HG02642 (cell line): ENCODE measurements around the gene DISP1.
A peak's percentile ranks its signal among the peaks of the same experiment; 100 is the strongest.

Source experiments
- ATAC-seq: cut with Tn5 transposase; IDR thresholded peaks from one replicate; pipeline ENCODE4 v1.9.1; 2021; ENCODE audit warnings: mild to moderate bottlenecking; ENCODE audit not compliant: unreplicated experiment, poor library complexity

DISP1 gene, protein sequence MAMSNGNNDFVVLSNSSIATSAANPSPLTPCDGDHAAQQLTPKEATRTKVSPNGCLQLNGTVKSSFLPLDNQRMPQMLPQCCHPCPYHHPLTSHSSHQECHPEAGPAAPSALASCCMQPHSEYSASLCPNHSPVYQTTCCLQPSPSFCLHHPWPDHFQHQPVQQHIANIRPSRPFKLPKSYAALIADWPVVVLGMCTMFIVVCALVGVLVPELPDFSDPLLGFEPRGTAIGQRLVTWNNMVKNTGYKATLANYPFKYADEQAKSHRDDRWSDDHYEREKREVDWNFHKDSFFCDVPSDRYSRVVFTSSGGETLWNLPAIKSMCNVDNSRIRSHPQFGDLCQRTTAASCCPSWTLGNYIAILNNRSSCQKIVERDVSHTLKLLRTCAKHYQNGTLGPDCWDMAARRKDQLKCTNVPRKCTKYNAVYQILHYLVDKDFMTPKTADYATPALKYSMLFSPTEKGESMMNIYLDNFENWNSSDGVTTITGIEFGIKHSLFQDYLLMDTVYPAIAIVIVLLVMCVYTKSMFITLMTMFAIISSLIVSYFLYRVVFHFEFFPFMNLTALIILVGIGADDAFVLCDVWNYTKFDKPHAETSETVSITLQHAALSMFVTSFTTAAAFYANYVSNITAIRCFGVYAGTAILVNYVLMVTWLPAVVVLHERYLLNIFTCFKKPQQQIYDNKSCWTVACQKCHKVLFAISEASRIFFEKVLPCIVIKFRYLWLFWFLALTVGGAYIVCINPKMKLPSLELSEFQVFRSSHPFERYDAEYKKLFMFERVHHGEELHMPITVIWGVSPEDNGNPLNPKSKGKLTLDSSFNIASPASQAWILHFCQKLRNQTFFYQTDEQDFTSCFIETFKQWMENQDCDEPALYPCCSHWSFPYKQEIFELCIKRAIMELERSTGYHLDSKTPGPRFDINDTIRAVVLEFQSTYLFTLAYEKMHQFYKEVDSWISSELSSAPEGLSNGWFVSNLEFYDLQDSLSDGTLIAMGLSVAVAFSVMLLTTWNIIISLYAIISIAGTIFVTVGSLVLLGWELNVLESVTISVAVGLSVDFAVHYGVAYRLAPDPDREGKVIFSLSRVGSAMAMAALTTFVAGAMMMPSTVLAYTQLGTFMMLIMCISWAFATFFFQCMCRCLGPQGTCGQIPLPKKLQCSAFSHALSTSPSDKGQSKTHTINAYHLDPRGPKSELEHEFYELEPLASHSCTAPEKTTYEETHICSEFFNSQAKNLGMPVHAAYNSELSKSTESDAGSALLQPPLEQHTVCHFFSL (N-terminal part only)

DNA sequence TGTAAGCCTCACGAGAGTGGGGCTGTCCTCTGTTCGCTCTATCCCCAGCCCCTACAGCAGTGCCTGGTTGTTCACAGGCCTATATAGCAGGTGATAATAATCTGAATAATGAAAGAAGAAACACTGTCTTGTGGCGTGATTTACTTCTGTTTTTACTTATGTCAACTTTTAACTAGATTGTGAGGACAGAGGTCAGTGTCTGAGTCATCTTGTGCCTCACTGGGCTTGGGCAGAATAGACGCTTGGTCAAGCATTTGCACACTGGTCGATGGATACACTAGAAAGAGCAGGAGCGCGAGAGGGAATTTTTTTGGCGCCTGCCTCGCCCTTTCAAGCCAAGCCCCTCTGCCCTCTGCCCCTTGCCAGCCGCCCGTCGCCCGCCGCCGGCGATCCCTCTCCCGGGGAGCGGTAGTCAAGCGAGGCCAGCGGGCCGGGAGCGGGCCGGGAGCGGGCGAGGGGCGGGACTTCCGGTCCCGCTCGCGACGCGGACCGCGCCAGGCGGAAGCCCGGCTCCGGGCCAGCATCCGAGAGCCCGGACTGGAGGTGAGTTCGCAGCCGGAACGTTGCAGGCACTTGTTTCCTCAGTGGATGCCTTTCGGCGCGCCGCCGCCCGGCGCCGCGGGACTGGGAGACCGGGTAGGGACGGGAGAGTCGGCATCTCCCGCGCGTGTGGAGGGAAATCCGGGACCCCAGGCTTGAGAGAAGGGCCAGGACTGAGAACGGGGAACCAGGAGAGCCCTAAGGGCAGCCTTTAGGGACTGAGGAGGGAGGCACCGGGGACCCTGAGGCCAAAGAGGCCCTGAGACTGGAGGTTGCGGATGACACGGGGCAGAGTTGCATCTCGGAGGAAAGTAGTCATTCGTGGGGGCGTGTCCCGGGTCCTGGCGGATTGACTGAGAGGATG, at the start of gene DISP1:
DISP1 (plus strand) TSS at position 504 of the 904 bp plus-strand sequence. CDS start 127,785 bp downstream, outside the sequence.
- peak; percentile 94 for ATAC-seq

DNA sequence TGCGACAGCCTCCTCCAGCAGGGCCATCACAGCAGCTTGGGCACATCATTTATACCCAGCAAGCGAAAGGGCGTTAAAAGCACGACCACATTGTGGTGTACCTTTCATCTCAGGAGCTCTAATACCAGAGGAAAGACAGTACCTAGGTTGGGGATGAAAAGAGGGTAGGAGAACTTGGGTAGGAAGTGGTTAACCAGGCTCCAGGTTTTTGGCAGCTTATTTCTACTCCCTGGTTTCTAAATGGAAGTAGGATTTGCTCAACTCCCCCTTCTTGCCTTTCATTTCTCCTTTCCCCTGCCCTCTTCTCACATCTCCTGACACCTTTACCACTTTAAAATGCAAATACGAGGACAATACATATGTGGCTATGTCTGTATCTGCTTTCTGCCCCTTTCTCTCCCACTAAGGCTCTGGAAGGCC, 47.7 kb upstream of the DISP1 start:
- no peak for ATAC-seq

- no peak for ATAC-seq
Observed at GRCh38 chr1:222768592-222768991, 46.2 kb upstream of the DISP1 start.

- no peak for ATAC-seq
Observed at GRCh38 chr1:222769181-222769580, 45.7 kb upstream of the DISP1 start.

- no peak for ATAC-seq
Observed at GRCh38 chr1:222769971-222770620, 44.7 kb upstream of the DISP1 start.

- peak; percentile 91 for ATAC-seq
Observed at GRCh38 chr1:222772996-222773379, 41.9 kb upstream of the DISP1 start.

DNA sequence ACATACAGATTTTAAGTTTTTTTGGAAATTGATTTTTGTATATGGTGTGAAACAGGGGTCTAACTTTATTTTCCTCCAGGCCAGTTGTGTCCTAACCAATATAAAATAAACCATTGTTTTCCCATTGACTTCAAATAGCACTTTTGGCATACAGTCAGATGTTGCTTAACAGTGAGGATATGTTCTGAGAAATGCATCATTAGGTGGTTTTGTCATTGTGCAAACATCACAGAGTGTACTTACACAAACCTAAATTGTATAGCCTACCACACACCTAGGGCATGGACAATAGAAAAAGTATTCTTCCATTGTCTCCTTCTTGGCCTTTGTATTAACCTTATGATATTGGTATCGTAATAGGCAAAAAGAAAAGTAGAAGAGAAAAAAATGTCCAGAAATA, 37.4 kb upstream of the DISP1 start:
- ATAC-seq: no peak

DNA sequence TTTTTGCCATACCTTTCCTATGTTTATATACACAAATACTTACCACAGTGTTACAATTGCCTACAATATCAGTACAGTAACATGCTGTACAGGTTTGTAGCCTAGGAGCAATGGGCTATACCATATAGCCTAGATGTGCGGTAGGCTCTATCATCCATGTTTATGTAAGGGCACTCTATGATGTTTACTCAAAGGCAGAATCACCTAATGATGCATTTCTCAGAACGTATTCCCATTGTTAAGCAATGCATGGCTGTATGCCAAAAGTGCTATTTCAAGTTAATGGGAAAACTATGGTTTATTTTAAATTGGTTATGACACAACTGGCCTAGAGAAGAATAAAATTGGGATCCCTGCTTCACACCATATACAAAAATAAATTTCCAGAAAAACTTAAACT, 36.9 kb upstream of the DISP1 start:
- no peak for ATAC-seq

DNA sequence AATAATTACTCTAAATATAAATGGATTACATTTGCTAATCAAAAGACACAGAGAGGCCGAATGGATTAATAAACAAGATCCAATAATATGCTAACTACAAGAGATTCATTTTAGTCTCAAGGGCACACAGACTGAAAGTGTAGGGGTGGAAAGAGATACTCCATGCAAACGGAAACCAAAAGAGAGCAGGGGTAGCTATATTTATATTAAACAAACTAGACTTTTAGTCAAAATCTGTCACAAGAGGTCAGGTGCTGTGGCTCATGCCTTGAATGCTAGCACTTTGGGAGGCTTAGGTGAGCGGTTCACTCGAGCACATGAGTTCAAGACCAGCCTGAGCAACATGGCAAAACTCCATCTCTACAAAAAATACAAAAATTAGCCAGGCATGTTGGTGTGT, 33.6 kb upstream of the DISP1 start:
- peak; percentile 75 for ATAC-seq

DNA sequence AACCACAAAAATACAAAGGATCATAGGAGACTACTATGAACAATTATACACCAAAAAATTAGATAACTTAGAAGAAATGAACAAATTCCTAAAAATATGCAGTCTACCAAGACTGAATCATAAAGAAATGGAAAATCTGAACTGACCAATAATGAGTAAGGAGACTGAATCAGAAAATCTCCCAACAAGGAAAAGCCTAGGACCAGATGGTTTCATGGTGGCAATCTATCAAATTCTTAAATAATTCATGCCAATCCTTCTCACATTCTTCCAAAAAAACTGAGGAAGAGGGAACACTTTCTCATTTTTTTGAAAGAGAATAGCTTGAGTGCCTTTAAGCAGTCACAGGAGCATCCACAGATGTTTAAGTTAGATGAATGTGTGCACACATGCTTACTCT, 31.8 kb upstream of the DISP1 start:
- ATAC-seq: no peak

DNA sequence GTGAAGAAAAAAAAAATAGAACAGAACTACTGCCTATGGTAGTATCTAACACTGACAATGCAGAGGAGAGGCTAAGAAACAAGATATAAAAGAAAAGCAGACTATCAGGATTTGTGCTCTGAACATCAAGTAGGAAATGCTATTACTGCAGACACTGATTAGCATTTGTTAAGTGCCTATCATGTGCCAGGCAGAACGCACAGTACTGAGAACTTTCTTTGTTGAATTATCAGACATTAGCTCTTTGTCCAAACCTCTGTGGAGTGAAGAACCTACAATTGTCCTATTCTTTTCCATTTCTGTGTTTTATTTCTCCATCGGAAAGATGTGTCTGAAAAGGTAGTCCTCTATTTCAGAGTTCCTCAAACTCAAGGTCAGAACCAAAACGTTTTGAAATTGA, 30.5 kb upstream of the DISP1 start:
- ATAC-seq: no peak

DNA sequence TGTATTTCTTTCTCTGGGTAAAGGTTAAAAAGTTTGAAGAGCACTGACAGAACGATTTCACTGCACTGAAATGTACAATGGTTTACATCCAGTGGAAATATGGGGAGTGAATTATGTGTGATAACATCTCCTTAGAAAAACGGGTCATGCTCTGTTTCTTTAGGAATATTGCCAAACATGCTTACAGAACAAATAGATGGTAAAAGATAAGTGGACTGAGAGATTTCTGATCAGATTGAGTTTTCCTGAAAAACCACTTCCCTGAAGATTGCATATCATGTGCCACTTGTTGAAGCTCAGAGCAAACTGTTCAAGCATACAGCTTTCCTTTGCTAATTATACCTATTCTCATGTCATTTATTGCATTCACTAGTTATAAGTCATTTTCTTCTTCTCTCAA, 29.9 kb upstream of the DISP1 start:
- ATAC-seq: no peak

DNA sequence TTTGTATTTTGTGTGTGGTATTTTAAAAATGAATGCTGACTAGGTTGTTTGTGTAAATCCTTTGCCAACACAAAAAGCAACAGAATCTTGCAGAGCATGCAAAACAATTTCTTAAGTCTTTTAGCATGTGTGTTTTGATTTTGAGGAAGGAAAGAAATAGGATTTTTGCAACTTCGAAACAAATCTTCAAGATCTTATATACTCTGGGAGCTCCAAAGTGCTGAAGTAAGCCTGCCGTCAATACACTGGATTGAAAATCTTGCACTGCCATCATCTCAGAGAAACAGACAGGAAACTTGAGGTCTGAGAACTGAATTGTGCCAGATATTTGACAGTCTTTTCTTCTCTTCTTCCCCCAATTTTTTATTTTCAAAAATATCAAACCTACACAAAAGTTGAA, 29.3 kb upstream of the DISP1 start:
- ATAC-seq: no peak

- no peak for ATAC-seq
Observed at GRCh38 chr1:222786121-222786520, 28.7 kb upstream of the DISP1 start.

GRCh38 chr1:222787729-222788128, 27.1 kb upstream of the DISP1 start:
- ATAC-seq: no peak

- ATAC-seq: peak; percentile 68
Observed at GRCh38 chr1:222788402-222789156, 26.3 kb upstream of the DISP1 start.

DNA sequence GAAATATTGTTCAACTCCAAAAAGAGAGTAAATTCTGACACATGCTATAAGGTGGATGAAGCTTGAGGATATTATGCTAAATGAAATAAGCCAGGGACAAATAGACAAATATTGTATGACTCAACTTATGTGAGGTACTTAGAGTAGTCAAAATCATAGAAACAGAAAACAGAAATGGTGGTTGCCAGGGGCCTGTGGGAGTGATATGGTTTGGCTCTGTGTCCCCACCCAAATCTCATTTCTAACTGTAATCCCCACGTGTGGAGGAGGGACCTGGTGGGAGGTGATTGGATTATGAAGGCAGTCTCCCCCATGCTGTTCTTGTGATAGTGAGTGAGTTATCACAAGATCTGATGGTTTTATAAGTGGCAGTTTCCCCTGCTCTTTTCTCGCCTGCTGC, 24.7 kb upstream of the DISP1 start:
- ATAC-seq: no peak

DNA sequence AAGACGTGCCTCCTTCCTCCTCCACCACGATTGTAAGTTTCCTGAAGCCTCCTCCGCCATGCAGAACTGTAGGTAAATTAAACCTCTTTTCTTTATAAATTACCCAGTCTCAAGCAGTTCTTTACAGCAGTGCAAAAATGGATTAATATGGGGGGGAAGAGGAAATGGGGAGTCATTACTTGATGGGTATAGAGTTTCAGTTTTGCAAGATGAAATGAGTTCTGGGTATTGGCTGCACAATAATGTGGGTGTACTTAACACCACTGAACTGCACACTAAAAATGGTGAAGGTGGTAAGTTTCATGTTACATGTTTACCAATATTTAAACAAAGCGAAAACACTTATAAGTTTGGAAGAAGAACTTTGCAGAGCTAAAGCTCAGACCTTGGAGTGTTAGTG, 24.3 kb upstream of the DISP1 start:
- no peak for ATAC-seq
